HG02970 (cell line): Measurements from ENCODE around the gene SDCCAG8.

Experiments
- ATAC-seq: cut with Tn5 transposase; IDR thresholded peaks from one replicate; pipeline ENCODE4 v1.9.1; 2021; ENCODE audit warnings: mild to moderate bottlenecking, moderate library complexity, moderate number of reproducible peaks; ENCODE audit not compliant: unreplicated experiment, low FRiP score

SDCCAG8 gene

GRCh38 chr1:243474136-243474881, 218.5 kb downstream of the SDCCAG8 start:
- no peak for ATAC-seq

DNA sequence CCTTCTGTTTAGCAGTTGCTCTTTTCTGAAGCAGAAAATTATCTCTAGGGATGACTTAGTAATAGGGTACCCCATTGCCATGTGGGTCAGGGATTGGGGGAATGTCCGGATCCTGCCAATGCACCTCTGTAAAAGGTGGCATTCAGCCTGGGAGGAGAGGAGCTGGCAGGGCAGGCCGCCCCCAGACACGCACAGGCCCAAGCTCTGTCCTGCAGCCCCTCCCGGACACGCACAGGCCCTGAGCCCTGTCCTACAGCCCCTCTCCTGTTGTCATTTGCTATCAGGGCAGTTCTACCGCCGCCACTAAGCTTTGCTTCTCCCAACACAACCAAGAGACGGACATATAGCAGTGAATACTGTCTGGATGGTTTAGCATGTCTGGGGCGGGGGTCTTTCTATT, 219.1 kb downstream of the SDCCAG8 start:
- ATAC-seq = no peak

GRCh38 chr1:243475966-243476365, 220.1 kb downstream of the SDCCAG8 start:
- no peak for ATAC-seq

DNA sequence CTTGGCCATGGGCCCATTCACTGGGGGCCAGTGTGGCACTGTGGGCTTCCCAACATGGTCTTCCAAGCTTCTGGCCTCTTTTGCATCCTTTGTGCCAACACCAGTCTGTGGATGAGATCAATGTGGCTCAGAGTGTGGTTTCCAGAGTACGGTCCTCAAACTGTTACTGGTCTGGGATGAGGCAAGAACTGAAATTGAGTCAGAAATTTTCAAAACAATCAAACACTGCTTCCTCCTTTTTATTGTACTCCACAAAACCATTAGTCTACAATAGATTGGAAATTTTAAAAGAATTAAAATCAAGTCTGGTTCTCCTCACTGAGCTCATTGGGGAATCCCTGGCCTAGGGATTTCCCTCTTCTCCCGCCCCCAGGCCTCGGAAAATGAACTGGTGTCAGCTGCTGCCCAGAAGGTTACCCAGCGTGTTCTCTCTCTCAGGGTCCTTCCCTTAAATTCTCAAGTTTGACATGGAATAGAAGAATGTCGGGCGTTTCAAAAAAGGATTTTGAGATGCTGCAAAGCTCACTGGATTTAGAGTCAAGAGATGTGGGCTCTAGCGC, 222.0 kb downstream of the SDCCAG8 start:
- ATAC-seq = no peak

DNA sequence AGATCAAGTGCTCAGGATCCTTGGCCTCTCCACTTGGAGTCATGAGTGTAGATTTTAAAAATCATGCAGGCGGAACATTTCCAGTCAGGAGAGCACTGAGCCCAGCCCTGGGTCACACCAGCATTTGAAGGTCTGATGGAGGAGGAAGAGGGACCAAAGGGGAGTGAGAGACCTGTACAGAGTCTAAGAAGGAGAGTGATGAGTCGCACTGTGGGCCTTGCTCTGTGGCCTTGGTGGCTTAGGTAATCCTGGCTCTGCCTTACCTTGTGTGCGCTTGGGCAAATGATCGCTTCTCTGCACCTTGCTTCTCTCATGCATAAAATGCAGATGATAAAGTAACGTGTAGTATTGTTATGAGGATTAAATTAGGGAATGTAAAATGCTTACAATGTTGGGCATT, 225.3 kb downstream of the SDCCAG8 start:
- ATAC-seq = no peak

- ATAC-seq = no peak
Observed at GRCh38 chr1:243482141-243483022, 226.5 kb downstream of the SDCCAG8 start.

GRCh38 chr1:243483071-243483771, 227.4 kb downstream of the SDCCAG8 start:
- ATAC-seq = no peak

DNA sequence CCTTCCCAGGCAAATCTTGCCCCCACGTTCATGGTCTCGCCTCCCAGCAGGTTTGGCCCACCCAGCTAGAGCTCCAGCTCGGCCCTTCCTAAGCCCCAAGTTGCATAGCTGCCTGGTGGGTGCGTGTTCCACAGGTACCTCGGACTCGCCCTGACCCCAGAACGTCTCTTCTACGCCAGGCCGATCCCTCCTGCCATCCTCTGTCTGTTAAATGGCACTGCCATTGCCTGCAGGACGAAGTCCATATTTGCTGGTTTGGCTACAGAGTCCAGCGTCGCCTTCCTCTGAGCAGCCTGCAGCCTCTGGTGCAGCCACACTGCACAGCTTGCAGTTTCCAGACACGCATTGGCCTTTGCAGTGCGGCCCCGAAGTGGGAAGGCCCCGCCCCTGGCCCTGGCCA, 228.1 kb downstream of the SDCCAG8 start:
- no peak for ATAC-seq

DNA sequence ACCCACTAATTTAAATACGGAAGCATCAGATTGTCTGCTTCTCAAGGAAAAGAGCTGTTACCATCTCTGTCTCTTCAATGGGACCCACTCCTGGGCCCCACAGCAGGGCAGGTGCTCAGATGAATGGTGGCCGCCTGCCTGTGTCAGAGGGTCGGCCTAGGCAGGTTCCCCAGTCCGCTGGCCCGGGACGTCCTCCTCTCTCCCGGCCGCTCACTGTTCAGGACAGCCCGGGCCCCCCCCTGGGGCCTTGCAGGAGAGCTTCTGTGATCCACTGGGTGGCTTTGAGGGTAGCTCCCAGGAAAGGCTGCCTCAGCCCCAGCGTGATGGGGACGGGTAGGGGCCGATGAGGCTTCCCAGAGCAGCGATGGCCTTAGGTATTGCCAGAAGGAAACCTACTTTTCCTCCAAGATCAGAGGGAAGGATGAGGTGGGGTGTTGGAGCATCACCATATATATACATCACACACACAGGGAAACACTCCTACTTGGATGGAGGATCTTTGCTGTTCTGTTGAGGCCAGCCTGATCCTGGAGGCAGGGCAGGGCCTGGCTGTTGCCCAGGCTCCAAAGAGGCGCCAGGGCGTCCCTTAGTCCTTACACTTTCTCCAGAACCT, 231.3 kb downstream of the SDCCAG8 start:
- ATAC-seq = no peak

GRCh38 chr1:243487649-243488227, 231.9 kb downstream of the SDCCAG8 start:
- no peak for ATAC-seq

DNA sequence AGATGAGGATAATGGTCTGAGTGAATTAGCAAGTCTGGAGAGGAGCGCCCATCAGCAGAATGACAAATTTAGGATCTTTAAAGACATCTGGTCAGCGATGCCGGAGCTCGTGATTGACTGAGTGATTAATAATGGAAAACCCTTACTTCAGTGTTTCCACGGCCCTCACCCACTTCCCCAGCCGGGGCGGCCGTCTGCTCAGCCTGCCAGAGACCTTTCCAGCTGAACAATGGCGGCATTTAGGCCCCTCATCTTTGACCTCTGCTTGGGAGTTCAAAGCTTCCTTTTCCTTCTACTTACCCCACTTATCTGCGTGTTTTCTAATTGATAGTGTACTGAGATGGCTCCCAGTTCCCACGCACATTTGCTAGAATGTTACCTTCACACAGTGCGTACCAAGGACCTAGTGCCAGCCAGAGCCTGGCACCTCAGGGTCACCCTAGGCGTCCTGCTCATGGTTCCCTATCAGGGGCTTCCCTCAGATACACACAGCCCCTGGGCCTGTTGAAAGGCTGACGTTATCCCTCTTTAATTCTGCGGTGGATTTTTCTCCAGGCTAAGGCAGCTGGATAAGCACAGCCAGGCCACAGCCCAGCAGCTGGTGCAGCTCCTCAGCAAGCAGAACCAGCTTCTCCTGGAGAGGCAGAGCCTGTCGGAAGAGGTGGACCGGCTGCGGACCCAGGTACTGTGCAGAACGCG, 232.8 kb downstream of the SDCCAG8 start:
- ATAC-seq = no peak

DNA sequence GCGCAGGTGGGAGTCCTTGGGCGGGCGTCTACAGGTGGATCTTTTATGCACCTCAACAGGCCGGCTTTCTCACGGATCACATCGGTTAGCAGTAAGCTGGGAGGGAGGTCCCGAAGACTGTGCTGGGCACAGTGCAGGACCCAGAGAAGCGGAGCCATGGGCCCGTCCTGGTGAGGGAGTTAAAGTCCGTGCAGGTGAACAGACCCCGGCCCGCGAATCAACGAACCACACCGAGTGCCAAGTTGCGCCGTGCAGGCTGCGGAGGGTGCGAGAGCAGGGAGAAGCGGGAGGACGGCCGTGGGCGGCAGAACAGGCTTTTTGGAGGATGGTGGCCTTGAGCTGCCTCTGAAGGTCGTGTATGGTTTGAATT, 233.3 kb downstream of the SDCCAG8 start:
- ATAC-seq = no peak

DNA sequence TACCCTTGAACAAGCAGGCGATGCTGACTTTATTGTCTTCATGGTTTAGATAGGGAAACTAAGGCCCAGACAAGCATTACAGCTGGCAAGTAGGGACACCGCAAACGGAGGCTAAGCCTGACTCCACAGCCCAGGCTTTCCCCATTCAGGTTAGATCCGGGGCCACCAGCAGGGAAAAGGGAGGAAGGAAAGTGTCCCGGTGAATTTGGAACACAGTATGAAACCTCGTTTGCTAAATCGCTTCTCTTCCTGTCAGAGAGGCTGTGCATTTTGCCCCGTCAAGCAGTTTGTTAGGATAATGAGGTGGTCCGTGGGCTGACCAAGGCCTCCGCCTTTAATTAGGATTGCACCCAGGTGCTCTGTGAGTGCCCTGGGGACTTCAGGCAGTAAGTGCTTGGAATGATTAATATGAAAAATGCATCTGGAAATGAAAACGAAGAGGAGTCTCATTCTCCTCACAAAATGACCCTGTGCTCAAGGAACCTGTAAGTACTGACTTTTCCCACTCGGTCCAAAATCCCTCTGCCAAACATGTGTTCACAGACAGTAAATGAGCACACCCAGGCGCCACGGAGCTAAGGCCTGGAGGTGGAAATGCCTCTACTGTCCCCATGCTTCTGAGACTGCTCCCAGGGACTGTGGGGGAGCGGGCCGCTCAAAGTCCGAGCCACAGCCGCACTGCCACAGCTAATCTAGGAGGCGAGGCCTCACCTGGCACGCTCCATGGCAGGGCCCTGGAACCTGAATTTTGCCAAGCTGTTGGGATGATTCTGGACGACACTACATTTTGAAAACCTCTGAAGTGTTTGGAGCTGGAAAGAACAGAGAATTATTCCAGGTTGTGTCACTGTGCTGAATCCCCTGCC, 234.1 kb downstream of the SDCCAG8 start:
- no peak for ATAC-seq

DNA sequence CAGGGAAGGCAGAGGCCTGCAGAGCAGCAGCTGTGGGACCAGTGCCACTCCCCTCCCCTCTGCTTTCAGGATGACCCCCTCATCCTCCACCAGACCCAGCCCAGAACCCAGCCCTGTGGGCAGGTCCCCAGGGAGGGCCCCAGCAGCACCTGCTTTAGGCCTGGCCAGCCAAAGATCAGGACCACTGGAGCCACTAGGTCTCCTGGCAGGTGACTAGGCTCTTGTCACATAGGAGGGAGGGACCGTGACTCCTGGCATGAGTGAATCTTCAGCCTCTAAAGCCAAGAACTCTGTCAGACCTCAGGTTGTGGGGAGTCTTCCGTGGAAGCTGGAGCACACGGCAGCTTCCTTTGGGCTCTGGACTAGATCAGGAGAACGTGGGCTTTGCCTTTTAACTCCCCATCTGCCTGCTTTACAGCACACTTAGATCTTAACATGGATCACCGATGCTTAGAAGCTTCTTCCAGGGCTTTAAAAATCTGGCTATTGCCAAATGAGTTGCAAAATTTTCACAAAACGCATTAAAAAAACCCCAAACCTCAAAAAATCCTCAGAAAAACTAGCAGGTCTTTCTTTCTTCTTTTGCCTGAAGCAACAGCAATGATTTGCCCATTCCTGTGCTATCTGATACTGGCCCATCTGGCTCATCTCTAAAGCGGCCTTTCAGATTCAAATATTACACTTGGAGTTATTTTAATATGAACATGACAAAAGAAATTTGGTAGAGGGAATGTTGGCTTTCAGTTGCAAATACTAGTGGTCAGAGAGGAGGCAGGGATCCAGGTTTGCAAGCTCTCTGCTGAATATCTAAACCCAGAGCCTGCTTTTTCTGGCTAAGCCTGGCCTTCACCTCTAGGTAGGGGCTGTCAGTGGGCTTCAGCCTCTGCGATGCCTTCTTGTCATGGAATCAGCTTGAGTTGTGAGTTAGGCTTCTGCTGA, 235.2 kb downstream of the SDCCAG8 start:
- no peak for ATAC-seq

GRCh38 chr1:243493156-243494129, 237.6 kb downstream of the SDCCAG8 start:
- no peak for ATAC-seq

GRCh38 chr1:243494741-243495431, 239.0 kb downstream of the SDCCAG8 start:
- ATAC-seq = no peak
